Measurements from ENCODE around the gene TAS1R1.

DNA sequence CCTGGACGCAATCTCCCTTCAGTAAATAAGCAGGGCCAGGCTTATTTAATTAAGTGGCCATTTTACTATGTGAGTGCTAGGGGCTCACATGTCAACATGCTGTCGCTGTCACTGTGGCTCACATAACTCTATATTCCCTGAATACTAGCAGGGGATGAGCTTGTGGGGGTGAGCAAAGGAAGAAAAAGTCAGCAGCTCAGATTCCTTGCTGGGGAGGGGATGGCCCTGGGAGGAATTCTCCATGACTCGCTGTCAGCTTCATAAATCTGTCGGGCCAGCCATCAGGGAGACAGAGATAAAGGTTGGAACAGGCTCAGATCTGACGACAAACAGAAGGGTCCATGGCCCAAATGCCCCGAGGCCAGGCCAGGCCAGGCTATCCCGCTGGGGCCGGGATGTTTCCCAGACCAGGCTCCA, 37.7 kb upstream of the TAS1R1 start:
- TF ChIP-seq, protein P1, sequence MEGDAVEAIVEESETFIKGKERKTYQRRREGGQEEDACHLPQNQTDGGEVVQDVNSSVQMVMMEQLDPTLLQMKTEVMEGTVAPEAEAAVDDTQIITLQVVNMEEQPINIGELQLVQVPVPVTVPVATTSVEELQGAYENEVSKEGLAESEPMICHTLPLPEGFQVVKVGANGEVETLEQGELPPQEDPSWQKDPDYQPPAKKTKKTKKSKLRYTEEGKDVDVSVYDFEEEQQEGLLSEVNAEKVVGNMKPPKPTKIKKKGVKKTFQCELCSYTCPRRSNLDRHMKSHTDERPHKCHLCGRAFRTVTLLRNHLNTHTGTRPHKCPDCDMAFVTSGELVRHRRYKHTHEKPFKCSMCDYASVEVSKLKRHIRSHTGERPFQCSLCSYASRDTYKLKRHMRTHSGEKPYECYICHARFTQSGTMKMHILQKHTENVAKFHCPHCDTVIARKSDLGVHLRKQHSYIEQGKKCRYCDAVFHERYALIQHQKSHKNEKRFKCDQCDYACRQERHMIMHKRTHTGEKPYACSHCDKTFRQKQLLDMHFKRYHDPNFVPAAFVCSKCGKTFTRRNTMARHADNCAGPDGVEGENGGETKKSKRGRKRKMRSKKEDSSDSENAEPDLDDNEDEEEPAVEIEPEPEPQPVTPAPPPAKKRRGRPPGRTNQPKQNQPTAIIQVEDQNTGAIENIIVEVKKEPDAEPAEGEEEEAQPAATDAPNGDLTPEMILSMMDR (IDR thresholded peaks at IDR 0.05) = no peak
- no peak for TF ChIP-seq POLR2A (IDR thresholded peaks at IDR 0.05)

All from breast epithelium (tissue), 3 donors.